CD4-positive, alpha-beta T cell treated with Interleukin-6 for 4 hours (primary cell): ENCODE results near the gene ZNF320.
"Not testable (repeated sequence)": the region's sequence is repeated elsewhere in the genome, so short reads cannot be mapped to it uniquely, and the experiment has no call there.

Experiments used
- DNase-seq: peaks from one replicate; pipeline ENCODE4 v3.0.0-alpha.2; 2020; ENCODE audit warnings: mixed read lengths

The ZNF320 gene

DNA sequence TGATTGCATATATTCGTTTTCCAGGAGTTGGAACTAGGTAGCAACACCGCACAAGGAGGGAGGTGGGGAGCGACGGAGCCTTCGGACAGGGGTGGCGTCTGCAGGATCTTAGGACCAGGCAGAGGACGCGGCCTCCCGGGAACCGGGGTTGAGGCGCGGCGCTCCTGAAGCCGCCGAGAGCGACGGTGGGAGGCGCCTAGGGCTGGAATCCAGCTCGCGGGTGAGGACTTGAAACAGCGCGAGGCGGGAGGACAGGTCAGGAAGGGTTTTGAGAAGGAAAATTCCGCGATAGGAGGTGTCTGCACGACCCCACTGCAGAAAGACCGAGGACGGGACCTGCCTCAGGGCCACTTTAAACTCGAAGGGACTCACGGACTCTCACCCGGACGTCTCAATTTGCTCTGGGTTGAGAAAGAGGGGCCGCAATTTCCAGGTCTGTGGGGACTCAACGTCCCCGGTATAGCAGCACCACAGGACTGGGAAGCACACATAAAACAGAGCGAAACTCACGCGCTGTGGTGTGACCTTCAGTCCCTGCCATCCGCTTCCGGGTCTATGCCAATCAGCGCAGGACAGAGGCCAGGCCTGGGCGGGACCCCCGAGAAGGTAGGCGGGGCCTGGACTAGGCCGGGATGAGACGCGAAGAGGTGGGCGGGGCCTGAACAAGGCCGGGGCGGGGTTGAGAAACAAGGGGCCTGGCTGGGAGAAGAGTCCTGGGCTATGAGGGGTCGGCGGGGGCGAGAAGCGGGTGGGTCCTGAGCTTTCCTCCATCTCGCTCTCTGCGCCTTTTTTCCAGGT, at the start of gene ZNF320:
Gene ZNF320 (minus strand): TSS at position 498 of the 798 bp plus-strand sequence. CDS start 7,380 bp downstream, outside the sequence.
- peak; percentile 92 for DNase-seq

DNA sequence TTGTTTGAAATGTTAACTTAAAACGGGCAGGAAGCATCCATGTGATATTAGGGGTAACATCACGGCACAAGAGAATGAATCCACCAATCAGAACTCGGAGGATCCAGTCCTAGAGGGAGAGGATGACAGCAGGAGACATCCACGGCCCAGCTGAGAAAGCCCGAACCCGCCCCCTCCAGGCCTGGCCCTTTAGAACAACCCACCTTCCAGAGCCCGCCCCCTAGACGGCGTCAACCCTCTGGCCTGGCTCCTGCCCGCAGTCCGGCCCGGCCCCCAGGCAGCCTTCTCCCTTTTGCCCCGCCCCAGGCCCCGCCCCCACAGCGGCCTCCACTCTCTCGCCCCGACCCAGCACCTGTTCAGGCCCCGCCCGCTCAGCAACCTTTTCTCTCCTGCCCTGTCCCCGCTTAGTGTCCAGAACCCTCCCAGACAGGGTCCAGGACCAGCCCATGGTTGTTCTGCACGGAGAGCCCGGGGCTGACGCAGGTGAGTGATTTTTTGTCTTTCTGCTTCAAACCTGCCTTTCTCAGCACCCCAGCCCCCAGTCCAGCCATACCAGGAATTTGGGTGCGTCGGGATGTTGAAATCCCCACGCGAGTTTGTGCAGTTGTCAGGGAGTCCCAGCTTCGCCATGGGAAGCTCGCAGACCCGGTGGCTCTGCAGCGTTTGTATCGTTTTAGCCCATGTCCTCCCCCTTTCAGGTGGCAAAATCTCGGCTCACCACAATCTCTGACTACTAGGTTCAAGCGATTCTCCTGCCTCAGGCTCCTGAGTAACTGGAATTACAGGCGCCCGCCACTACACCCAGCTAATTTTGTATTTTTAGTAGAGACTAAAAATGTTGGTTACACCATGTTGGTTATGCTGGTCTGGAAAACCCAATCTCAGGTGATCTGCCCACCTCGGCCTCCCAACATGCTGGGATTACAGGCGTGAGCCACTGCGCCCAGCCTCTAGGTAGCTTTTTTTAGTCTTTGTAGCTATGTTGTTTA, 49.2 kb upstream of the ZNF320 start:
- DNase-seq = no peak

DNA sequence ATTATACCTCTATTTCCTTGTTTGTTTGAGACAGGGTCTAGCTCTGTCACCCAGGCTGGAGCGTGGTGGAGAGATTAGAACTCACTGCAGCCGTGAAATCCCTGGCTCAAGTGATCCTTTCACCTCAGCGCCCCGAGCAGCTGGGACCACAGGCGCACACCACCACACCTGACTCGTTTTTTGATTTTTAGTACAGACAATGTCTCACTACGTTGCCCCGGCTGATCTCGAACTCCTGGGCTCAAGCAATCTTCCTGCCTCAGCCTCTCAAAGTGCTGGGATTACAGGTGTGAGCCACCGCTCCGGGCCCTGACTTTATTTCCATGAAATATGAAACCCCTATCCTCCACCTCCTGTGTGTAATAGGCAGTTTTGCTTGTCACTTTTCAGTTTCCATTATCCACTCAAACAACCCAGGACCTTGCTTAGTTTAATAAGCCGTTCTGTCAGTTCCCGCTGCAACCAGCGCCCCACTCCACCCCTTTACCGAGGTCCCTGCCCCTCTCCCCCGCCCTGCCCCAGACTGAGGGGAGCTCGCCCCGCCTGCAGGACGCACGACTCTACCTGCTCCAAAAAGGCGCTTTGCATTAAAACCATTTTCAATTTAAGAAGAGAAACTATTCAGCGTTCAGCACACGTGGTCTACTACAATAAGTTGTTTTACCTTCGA, 48.4 kb upstream of the ZNF320 start:
- no peak for DNase-seq

DNA sequence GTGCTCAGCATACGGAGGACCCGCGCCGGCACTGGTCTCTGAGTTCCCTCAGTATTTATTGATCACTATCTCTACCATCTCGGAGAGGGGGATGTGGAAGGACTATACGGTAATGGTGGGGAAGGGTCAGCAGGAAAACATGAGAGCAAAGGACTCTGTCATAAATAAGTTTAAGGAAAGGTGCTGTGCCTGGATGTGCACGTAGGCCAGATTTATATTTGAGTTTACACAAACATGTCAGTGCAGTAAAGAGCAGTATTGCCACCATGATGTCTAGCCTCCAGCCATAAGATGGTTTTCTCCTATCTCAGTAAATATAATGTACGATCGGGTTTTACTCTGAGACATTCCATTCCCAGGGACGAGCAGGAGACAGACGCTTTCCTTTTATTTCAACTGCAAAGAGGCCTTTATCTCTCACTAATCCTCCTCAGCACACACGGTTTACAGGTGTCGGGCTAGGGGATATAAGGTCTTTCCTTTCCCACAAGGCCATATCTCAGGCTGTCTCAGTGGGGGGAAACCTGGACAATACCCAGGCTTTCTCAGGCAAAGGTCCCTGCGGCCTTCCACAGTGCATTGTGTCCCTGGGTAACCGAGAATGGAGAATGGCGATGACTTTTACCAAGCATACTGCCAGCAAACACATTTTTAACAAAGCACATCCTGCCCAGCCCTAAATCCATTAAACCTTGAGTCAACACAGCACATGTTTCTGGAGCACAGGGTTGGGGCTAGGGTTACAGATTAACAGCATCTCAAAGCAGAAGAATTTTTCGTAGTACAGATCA, 47.5 kb upstream of the ZNF320 start:
- DNase-seq = not testable (repeated sequence)

DNA sequence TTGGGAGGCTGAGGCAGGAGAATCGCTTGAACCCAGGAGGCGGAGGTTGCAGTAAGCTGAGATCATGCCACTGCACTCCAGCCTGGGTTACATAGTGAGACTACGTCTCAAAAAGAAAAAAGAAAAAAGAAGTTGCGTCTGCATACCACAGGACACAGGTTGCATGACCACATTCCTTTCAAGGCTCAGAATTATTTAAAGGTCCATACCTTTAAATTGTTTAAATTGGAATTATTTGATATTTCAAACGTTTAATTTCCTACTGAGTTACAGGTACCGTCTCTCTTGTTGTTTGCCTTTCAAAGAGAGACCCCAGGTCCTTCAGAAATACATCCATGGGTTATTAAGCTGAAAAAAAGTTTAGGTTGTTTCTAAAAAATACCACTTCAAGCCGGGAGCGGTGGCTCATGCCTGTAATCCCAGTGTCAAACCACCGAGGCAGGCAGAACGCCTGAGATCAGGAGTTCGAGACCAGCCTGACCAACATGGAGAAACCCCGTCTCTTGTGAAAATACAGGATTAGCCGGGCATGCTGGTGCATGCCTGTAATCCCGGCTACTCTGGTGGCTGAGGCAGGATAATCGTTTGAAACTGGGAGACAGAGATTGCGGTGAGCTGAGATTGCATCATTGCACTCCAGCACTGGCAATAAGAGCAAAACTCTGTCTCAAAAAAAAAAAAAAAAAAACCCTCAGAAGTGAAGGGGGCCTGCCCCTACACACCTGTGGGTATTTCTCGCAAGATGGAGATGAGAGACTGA, 46.6 kb upstream of the ZNF320 start:
- no peak for DNase-seq

DNA sequence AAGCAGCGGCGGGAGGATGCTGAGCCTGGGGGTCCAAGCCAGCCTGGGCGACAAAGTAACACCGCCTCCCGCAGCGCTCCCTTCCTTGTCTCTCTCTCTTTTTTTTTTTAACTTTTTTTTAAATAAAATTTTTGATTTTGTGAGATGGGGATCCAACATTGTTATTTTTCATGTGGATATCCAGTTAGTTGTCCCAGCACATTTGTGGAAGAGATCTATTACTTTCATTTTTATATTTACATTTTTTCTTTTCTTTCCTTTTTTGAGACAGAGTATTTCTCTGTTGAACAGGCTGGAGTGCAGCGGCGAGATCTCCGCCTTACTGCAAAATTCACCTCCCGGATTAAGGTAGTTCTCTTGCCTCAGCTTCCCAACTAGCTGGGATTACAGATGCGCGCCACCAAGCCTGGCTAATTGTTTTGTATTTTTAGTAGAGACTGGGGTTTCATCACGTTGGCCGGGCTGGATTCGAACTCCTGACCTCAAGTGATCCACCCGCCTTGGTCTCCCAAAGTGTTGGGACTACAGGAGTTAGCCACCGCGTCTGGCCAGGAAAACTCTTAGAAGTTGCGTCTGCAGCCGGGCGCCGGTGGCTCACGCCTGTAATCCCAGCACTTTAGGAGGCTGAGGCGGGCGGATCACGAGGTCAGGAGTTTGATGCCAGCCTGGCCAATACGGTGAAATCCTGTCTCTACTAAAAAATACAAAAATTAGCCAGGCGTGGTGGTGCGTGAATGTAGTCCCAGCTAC, 45.9 kb upstream of the ZNF320 start:
- no peak for DNase-seq

DNA sequence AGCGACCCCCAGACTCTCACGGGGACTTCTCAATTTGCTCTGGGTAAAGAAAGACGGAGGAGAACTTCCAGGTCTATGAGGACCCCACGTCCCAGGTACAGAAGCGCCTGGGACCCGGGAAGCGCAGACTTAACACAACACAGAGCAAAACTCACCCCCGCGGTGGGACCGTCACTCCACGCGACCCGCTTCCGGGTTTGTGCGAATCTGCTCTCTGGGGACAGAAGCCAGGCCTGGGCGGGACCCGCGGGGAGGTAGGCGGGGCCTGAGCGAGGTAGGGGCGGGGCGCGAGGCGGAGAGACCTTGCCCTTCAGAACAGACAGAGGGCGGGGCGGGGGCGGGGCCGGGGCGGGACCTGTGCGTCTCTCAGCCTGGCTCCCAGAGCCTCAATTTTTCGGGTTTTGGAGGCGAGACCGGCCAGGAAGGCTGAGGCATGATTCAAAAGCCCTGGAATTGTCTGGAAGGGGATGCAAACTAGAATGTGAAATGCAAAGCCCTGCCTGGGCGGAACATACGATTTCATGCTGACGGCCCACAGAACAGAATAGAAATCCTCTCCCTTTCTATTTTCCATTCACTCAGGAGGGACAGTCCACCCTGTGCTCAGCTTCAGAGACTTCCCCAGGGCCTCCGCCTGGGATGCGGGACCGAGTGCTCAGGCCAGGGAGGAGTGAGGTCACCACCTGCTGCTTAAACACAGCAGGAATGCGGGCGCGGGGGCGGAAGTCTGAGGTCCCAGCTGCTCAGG, 45.1 kb upstream of the ZNF320 start:
- peak; percentile 94 for DNase-seq

DNA sequence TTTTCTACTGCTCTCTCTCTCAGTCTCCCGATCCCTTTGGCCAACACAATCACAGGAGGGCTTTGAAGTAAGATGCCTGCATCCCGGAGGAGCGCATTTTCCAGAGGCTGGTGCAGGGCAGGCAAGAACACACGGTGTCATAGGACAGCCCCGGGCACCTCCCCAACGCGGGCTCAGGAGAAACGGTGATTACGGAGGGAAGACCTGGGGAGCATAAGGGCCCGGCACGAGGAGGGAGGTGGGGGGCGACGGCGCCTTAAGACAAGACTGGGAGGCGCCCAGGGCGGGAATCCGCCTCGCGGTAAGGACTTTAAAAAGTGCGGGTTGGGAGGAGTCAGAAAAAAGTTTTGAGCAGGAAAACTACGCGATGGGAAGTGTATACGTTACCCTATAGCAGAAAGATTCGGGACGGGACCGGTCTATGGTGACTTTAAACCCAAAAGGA, 44.5 kb upstream of the ZNF320 start:
- DNase-seq = peak; percentile 27

DNA sequence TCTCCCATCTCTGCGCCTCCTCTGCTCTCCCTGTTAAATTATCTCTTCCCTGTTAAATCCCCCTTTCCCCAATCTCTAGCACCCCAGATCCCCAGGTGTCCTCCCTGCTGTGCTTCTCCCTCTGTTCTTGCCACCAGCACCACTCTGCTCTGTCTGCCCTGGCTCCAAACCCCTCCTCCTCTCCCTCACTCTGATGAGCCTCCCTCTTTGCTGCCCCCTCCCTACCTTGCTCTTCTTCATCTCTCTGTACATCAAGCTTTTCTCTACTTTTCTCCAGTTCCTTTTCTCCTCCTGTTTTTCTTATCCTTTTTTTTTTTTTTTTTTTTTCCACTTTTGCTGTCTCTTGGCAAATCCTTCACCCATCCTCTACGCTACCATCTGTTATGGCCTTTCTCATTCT, 44.1 kb upstream of the ZNF320 start:
- not testable (repeated sequence) for DNase-seq

DNA sequence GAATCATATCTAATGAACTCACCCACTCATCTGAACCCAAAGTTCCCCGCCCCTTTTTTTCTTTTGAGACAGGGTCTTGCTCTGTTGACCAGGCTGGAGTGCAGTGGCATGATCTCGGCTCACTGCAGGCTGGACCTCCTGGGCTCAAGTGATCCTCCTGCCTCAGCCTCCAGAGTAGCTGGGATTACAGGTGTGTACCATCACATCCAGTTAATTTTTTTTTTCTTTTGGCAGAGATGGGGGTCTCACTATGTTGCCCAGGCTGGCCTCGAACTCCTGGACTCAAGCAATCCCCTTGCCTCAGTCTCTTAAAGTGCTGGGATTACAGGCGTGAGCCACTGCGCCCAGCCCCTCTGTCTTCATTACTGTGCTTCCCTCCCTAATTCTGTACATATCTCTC, 43.5 kb upstream of the ZNF320 start:
- DNase-seq = not testable (repeated sequence)

DNA sequence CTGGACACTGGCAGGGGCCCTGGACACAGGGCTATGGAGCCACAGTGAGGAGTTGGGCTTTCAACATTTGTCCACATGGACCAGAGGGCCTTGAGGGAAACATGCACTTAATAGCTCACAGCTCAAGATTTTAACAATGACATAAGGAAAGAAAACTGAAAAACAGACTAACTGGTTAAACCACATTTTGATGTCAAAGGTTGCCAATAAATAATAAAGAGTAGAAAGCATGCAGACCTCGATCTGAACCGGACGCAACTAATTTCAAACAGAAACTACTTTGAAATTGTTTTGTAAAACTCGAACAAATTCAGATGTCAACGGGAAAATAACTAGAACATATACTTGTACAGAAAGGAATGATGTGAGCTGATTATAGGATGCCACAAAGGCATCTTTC, 41.3 kb upstream of the ZNF320 start:
- DNase-seq = no peak

DNA sequence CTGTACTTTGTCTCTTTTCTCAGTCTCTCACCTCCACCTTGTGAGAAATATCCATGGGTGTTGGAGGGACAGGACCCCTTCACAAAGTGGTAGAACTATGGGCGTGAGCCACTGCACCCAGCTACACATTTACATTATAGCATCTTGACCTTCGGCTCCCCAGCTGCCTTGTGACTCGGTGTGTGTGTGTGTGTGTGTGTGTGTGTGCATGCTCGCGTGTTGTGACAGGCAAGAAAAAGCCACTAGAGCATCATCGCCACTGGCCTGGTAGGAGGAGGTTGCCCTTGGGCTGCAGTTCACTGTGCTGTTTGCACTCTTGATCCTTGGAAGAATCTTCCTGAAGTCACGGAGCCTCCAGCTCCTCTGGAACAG, 39.5 kb upstream of the ZNF320 start:
- no peak for DNase-seq

DNA sequence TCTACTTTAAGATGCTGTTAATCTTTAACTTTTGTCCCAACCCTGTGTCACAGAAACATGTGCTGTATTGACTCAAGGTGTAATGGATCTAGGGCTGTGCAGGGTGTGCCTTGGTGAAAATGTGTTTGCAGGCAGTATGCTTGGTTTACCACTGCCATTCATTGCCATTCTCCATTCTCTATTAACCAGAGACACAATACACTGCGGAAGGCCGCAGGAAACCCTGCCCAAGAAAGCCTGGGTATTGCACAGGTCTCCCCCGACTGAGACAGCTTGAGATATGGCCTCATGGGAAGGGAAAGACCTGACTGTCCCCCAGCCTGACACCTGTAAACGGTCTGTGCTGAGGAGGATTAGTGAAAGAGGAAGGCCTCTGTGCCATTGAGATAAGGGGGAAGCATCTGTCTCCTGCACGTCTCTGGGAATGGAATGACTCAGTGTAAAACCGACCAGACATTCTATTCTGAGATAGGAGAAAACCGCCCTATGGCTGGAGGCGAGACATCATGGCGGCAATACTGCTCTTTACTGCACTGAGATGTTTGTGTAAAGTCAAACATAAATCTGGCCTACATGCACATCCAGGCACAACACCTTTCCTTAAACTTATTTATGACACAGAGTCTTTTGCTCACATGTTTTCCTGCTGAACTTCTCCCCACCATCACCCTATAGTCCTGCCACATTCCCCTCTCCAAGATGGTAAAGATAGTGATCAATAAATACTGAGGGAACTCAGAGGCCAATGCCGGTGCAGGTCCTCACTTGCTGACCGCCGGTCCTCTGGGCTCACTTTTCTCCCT, 38.9 kb upstream of the ZNF320 start:
- DNase-seq = no peak

DNA sequence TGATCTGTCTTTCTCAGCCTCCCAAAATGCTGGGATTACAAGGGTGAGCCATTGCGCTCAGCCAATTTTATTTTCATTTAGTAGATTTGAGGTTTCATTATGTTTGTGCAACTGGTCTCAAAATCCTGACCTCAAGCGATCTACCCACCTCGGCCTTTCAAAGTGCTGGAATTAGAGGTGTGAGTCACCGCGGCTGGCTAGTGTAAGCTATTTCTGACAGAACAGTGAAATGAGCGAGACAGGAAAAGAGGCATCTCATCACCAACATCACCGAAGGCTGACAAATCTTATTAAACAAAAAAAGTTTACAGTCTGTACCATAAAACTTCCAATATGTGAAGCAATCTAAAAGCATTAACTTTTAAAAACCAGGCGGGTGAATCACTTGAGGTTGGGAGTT, 38.0 kb upstream of the ZNF320 start:
- DNase-seq = no peak

DNA sequence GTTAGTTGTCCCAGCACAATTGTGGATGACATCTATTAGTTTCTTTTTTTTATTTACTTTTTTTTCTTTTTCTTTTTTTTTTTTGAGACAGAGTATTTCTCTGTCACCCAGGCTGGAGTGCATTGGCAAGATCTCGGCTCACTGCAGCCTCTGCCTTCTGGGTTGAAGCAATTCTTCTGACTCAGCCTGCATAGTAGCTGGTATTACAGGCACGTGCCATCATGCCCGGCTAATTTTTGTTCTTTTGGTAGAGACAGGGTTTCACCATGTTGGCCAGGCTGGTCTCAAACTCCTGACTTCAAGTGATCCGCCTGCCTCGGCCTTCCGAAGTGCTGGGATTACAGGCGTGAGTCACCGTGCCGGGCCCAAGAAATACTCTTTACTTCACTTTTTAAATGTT, 27.2 kb upstream of the ZNF320 start:
- not testable (repeated sequence) for DNase-seq

DNA sequence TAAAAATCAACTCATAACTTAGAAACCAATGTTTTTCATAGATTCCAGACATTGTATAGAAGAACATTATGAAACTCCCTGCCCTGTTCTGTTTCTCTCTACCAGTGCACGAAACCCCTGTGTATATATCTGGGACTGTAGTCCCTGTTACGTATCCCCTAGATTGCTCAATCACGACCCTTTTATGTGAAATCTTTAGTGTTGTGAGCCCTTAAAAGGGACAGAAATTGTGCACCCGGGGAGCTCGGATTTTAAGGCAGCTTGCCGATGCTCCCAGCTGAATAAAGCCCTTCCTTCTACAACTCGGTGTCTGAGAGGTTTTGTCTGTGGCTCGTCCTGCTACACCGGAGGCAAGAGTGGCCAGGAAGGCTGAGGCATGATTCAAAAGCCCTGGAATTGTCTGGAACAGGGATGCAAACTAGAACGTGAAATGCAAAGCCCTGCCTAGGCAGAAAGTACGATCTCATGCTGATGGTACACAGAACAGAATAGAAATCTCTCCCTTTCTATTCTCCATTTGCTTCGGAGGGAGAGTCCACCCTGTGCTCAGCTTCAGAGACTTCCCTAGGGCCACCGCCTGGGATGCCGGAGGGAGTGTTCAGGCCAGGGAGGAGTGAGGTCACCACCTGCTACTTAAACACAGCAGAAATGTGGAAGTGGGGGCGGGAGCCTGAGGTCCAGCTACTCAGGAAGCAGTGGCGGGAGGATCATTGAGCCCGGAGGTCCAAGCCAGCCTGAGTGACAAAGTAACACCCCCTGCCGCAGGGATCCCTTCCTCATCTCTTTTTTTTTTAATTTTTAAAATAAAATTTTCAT, 26.6 kb upstream of the ZNF320 start:
- DNase-seq = no peak

DNA sequence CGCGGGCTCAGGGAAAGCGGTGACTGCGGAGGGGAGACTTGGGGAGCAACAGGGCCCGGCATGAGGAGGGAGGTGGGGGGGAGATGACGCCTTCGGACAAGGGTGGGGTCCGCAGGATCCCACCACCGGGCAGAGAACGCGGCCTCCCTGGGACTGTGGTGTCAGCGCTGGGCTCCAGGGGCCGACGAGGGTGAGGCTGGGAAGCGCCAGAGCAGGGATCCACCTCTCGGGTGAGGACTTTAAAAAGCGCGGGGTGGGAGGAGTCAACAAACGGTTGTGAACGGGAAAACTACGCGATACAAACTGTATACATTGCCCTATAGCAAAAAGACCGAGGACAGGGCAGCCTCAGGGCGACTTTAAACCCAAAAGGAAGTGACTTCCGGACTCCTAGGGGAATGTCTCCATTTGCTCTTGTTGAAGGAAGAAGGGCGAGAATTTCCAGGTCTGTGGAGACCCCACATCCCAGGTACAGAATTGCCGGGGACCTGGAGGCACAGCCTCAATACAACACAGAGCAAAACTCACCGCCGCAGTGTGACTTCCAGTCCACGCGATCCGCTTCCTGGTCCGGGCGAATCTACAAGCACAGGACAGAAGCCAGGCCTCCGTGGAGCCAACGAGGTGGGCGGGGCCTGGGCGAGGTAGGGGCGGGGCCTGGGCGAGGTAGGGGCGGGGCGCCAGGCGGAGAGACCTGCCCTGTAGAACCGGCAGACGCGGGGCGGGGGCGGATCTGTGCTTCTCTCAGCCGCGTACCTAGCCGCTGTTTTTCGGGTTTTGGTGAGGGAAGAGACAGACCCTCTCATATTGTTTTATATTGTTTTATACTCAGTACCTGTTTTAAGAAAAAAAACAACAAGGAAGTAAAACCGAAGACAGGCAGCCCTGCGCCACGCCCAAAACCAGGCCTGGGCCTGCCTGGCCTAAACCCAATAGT, 25.7 kb upstream of the ZNF320 start, which contains the start of gene ZNF888:
Gene ZNF888 (minus strand): TSS at position 588 of the 937 bp plus-strand sequence. CDS start 5,555 bp downstream, outside the sequence.
- DNase-seq = peak; percentile 85
